ENCODE measurements around the gene CABLES2.

- TF ChIP-seq, protein P1, sequence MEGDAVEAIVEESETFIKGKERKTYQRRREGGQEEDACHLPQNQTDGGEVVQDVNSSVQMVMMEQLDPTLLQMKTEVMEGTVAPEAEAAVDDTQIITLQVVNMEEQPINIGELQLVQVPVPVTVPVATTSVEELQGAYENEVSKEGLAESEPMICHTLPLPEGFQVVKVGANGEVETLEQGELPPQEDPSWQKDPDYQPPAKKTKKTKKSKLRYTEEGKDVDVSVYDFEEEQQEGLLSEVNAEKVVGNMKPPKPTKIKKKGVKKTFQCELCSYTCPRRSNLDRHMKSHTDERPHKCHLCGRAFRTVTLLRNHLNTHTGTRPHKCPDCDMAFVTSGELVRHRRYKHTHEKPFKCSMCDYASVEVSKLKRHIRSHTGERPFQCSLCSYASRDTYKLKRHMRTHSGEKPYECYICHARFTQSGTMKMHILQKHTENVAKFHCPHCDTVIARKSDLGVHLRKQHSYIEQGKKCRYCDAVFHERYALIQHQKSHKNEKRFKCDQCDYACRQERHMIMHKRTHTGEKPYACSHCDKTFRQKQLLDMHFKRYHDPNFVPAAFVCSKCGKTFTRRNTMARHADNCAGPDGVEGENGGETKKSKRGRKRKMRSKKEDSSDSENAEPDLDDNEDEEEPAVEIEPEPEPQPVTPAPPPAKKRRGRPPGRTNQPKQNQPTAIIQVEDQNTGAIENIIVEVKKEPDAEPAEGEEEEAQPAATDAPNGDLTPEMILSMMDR (IDR thresholded peaks at IDR 0.05; ENCODE audit: low read length) = no peak
- no peak for TF ChIP-seq EZH2 (IDR thresholded peaks at IDR 0.05; ENCODE audit: borderline replicate concordance, low read length)
Observed at GRCh38 chr20:62359043-62359490, 48.0 kb downstream of the CABLES2 start.

Data from OCI-LY1 (cell line).